ENCODE measurements around the gene COA8.
"Not testable (repeated sequence)": the region's sequence is repeated elsewhere in the genome, so short reads cannot be mapped to it uniquely, and the experiment has no call there.

The COA8 gene

DNA sequence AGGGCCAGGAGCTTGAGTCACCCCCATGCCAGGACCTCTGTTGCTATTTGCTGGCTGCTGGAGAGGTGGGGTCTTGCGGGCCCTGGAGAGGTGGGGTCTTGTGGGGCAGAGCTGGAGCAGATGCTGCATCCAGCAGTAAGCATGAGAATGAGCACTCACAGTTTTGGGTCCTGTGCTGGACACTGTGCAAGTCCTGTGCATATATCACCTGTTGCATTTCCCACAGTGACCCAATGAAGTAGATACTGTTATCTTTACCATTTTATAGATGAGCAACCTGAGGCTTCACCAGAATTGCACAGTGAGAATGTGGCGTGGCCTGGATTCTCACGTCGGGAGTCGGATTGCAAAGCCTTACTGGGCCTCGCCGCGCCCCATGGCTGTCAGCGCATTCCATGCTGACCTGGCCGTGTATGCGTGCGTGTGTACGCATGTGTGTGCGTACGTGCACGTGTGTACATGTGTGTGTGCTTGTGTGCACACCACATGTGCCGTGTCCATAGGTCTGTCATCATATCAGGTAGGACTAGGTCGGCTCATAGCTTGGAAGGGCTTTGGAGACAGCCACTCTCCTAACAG lies 12.0 kb downstream of the COA8 start:
- DNase-seq (ENCODE audit: low spot score): no peak

DNA sequence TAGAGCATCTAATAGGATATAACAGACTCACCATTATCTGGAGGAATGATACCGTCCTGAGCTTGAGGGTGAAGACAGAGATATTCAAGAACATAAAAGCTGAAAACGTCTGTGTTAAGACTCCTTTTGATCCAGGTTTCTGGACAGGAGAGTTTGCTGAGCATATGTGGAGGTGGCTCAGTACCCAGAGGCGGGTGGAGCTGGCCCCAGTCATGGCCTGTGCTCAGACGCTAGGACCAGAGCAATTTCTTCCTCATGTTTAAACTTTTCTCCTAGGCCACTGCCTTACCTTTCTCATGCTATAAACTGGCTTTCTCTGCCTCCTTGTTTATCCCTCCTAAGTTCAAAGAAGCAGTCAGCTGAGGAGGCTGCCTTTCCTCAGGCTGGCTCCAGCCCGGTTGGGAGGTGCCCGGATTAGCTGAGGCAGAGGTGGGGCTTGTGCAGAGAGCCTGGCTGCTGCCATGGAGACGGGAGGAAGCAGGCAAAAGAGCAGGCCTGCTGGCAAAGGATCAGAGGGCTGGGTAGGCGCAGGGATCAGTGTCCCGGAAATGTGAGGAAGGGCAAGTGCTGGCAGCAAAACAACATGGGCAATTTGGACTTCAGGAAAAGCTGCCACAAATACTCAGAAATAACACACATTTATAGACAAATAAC lies 13.7 kb downstream of the COA8 start:
- peak; percentile 92 for DNase-seq (ENCODE audit: low spot score)

DNA sequence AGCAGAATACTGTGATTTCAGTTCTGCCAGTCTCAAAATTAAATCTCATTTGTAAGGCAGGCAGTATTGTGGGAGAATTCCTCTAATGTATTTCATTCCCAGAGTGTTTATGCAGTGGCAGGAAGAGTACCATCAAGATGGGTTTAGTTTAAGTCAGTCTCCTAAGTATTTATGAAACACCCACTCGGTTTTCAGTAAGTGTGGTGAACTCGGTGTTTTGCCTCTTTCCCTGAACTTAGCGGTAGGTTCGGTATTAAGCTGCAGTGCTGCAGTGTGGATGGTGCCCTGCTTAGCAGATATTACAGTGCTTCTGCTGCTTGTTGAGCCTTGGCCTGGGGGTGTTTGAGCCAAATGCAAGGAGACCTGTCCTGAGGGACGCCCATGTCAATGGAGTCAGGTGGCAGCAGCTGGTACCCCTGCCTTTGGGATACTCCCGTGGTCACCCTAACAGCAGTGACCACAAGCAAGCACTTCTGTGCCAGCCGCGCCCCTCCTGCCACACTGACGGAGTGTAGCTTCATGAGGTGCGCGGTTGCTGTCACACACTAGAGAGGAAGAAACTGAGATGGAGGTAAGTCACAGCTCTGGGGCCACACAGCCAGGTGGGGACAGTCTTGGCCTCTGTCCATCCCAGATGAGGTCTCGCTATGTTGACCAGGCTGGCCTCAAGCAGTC lies 15.8 kb downstream of the COA8 start:
- no peak for DNase-seq (ENCODE audit: low spot score)

DNA sequence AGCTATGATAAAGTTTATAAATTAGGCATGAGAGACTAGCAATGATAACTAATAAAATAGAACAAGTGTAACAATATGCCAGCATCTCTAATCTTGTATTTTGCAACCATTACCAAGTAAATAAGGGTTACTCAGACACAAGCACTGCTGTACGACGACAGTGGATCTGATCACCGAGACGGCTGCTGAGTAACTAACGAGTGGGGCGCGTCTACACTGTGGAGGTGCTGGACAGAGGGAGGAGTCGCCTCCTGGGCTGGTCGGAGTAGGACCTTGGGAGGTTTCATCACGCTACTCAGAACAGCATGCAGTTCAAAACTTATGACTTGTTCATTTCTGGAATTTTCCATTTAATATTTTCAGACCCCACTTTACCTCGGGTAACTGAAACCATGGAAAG lies 18.4 kb downstream of the COA8 start:
- no peak for DNase-seq (ENCODE audit: low spot score)

DNA sequence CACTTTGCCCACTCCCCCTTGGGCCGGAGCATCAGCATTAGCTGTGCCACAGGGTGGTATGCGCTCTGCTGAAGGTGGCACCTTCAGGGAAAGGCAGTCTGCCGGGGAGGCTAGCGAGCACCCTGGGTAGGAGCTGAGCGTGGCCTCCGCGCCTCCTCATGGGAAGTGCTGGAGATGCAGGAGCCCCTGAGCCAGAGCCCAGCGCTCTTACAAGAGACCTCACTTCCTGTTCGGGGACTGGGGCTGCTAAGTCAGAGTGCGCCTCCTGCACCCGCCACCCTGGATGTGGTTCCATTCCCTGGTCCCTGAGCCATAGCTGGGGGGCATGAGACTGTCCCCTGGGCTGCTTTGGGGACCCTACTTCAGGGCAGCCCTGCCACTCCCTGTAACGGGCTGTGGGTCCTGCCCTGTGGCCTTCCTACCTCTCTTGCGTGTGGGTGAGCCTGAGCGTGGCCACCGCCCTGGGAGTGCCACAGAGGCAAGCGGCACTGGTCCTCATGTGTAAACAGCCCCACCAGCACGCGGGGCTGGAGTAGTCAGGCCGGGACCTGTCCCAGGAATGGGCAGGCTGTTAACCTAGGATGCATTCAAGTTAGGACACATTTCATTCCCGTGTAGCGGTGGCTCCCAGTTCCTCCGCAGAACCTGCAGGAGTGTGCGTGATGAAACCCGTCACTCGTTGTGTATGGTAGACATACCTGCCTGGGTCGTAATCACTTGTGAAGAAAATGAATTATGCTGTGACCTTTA lies 19.4 kb downstream of the COA8 start:
- DNase-seq (ENCODE audit: low spot score): no peak

DNA sequence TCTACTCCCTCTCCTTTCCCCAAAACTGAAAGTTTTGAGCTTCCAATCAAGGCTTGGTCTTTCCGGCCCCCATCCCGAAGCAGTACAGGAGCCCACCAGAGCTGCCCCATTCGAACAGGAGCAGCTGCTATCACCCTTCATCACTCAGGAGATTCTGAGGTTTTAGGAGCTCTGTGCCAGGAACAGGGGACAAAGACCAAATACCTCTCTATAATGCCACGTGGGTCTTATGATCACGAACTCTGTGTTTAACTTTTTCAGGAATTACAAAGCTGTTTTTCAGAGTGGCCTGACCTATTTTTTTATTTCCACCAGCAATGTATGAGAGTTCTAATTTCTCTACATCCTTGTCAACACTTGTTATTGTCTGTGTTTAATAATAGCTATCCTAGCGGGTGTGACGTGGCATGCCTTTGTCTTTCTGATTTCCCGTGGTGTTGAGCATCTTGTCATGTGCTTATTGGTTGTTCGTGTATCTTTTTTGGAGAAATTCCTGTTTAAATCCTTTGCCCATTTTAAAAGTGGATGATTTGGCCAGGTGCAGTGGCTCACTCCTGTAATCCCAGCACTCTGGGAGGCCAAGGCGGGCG lies 21.7 kb downstream of the COA8 start:
- DNase-seq (ENCODE audit: low spot score): no peak

DNA sequence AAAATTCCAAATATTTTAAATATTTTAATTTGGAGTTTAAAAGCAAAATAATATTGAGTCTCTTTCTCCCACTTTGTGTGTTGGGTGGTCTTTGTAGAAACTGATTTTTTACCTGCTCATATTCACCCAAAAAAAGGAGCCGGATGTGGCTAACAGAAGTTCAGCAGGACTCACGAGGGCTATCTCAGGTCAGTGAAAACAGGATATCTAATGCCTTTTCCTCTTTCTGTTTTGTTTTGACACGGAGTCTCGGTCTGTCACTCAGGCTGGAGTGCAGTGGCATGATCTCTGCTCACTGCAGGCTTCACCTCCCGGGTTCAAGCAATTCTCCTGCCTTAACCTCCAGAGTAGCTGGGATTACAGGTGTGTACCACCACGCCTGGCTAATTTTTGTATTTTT lies 30.8 kb downstream of the COA8 start:
- no peak for DNase-seq (ENCODE audit: low spot score)

DNA sequence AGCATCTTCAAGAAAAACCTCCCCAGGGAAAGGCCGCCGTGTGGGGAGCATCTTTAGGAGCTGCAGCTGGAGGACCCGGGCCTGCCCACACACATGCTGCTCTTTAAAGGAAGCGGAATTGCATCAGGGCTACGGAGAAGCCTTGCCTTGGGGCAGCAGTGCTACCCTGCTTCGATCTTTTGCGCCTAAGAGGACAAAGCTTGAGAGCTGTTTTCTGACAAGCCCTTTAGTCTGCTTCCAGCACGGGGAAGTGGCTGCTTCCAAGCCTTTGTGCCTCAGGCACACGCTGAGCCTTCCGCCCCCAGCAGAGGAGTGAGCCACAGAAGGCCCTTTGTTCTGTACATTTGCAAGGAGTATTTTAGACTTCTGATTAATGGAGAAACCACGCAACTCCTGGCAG lies 31.5 kb downstream of the COA8 start:
- DNase-seq (ENCODE audit: low spot score): no peak

DNA sequence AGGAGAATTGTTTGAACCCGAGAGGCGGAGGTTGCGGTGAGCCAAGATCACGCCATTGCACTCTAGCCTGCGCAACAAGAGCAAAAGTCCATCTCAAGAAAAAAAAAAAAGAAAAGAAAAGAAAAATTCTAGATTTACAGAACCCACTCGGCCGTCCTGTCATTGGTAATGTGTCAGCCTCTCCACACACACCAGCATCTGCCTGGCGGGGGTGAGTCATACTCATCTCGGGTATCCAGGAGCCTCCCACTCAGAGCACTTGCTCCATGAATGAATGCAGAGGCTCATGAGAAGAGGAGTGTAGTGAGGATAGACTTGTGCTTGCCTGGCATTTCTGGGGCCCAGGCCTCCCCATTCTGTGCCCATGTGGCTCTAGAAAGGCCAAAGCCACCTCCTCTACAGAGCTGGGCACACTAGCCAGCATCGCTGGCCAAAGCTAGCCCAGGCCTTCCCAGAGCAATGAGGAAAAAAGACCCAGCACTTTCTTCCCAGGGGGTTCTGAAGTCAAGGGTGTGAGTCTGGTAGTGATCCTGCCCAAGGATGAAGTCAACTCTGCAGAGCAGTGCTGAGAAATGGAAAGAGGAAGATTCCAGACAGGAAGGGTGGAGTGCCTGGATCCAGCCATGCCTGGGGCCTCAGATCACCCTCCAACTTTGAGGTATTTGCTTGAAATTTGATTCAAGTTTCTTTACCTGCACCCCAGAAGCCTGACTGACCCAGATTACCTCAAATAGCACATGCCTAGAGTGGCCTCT lies 35.0 kb downstream of the COA8 start:
- peak; percentile 98 for DNase-seq (ENCODE audit: low spot score)

DNA sequence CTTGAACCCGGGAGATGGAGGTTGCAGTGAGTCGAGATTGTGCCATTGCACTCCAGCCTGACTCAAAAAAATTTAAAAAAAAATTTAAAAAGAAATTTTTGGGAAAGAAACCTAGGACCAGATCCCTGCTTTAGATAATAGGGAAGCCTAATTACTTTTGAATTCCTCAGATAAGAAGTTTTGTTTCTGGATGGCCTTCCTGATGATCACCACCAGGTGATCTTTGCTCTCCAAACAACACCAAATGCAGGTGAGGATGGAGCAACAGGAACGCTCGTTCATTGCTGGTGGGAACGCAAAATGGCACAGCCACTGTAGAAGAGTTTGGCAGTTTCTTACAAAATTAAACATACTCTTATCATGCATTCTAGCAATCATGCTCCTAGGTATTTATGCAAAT lies 37.7 kb downstream of the COA8 start:
- DNase-seq (ENCODE audit: low spot score): no peak

DNA sequence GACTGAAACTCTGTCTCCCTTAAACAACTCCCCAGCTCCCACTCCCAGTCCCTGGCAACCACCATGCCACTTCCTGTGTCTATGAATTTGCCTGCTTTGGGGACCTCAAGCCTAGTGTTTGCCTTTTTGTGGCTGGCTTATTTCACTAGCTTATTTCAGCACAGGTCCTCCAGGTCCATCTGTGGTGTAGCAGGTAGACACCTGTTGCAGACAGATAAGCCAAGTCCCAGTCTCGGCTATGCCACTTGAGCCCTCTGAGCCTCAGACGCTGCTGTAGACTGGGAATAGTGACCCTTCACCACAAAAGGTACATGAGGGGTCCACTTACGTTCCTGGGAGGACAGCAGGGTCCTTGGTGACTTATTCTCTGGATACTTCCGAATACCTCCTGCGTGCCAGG lies 41.9 kb downstream of the COA8 start:
- DNase-seq (ENCODE audit: low spot score): no peak

DNA sequence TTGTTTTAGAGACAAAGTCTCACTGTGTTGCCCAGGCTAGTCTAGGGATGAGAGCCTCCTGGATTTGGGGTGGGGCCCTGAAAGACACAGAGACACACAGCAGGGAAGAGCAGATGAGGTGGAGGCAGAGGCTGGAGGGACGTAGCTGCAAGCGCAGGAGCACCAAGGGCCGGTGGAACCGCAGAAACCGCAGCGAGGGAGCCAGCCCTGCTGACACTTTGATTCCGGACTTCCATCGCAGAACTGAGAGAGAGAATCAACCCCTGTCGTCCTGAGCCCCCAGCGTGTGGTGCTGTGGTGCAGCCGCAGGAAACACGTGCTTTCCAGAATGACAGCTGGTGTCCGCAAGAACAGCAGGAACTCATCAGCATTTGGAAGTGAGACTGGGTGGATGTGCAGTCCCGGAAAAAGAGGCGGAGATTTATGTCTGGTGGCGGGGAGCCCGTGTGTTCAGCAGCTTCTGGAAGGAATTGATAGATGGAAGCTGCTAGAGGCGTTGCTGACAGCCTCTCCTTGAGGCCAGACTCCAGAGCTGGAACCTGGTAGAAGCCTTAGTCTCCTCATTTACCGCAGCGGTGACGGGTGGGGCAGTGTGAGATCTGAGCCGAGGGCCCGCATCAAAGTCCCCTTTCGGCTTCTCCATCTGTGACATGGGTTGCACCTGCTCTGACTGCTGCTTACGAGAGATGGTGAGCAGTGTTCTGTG lies 44.4 kb downstream of the COA8 start:
- peak; percentile 94 for DNase-seq (ENCODE audit: low spot score)

DNA sequence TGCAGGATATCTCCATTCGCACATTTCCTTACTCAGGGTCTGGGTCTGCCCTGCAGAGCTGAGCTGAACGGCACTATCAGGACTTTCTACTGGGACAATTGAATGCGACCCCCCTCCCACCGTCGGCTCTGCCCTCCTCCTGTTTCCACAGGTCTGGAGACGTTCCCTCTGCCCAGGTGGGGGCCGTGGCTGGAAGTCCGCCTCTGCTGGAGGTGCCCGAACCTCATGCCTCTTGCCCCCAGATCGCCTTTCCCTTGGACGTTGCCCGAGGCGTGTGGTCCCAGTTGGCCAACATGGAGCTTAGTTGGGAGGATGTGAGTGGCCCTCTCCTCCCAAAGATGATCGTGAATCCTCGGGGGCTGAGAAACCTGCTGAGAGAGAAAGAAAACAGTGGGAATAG lies 45.1 kb downstream of the COA8 start:
- no peak for DNase-seq (ENCODE audit: low spot score)

DNA sequence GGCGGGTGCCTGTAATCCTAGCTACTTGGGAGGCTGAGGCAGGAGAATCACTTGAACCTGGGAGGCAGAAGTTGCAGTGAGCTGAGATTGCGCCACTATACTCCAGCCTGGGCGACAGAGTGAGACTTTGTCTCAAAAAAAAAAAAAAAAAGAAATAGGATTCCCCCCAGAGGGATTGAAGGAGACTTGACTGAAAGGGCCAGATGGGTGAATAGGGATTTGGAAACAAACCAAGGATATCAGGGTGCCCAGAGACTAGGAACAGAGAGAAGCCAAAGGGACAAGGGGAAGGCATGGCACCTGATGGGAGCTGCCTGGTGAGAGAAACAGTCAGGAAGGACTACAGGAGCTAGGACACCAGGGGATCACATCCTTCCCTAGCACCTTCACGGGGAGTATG lies 46.3 kb downstream of the COA8 start:
- not testable (repeated sequence) for DNase-seq (ENCODE audit: low spot score)

DNA sequence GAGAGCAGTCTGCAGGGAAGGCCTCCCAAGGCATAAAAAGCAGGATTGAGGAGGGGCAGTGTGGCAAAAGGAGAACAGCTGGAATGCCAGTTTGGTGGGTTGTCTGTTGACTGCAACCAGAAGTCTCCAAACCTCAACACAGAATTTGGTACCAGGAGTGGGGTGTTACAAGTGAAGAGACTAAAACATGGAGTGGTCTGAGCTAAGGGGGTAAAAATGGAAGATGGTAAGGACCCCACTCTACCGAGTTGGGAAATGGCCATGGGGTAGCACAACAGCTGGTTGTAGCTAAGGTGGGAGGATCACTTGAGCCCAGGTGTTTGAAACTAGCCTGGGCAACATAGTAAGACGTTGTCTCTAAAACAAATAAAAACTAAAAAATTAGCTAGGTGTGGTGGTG lies 48.5 kb downstream of the COA8 start:
- DNase-seq (ENCODE audit: low spot score): no peak

DNA sequence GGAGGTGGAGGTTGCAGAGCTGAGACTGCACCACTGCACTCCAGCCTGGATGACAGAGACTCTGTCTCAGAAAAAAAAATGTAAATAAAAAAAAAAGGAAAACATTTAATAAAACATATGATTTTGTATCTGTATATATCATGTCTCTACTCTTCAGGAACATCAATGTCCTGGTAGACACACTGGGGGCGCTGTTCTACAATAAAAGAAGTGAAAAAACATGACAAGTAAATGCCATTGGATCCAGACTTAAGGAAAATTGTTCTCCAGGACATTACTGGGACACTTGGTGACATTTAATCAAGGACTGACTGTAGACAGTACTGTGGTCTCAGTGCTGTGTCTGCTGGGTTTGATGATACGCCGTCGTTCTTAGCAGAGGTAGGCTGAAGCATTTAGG lies 50.8 kb downstream of the COA8 start:
- DNase-seq (ENCODE audit: low spot score): no peak

DNA sequence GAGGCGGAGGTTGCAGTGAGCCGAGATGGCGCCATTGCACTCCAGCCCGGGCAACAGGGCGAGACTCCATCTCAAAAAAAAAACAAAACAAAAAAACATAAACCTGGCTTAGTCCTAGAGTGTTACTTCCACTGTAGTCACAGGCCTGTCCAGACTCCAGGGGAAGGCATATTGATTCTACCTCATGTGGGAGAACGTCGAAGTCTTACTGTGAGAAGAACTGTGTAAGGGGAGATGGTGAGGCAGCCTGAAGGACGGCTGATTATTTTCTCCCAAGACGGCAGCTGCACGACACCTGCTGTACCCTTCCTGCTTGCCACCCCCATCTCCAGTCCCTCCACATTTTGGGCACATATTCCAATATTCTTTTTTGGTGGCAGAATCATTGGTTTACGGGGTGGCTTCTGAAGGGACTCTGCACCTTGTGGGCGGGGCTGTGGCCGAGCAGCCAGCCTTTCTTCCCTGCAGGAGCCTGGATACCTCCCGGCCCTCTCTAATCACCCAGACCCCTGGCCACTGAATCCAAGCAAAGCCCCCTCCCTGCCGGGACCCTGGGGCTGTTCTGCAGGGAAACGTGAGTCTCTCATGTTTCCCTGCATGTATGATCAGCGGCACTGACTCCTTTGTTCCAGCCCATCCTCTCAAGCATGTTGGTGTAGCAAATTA lies 54.0 kb downstream of the COA8 start:
- DNase-seq (ENCODE audit: low spot score): no peak

DNA sequence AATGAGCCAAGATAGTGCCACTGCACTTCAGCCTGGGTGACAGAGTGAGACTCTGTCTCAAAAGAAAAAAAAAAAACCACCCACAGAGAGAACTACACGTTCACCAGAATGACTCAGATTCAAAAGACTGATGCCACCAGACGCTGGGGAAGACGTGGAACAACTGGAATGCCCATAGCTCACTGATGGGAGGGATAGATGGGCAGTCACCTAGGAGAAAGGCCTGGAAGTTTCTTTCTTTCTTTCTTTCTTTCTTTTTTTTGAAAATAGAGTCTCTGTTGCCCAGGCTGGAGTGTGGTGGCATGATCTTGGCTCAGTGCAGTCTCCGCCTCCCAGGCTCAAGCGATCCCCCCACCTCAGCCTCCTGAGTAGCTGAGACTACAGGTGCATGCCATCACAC lies 56.3 kb downstream of the COA8 start:
- DNase-seq (ENCODE audit: low spot score): no peak

DNA sequence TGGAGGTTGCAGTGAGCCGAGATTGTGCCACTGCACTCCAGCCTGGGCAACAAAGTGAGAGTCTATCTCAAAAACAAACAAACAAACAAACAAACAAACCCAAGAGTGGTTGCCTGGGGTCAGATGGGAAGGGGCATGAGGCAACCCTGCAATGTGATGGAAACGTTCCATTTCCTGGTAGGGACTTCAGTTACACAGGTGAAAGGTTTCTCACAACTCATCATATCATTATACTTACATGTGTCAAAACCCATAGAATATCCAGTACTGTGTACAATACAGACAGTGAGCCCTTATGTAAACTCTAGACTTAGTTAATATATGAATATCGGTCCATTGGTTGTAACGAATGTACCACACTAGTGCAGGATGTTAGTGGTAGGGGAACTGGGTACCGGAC lies 59.1 kb downstream of the COA8 start:
- DNase-seq (ENCODE audit: low spot score): no peak

DNA sequence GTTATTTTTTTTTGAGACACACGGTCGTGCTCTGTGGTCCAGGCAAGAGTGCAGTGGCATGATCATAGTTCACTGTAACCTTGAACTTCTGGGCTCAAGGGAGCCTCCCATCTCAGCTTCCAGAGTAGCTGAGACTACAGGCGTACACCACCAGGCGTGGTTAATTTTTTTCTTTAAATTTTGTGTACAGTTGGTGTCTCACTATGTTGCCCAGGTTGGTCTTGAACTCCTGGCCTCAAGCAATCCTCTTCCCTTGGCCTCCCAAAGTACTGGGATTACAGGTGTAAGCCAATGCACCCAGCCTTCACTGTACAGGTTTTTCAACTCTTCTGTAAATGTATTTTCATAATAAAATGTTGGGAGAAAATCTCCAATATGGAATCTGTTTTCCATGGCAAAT lies 60.5 kb downstream of the COA8 start:
- no peak for DNase-seq (ENCODE audit: low spot score)
